Measurements from ENCODE around the gene SPSB1. TPM values are rescaled to one million over a fixed set of nuclear protein-coding genes. Genes with fewer than 3 reads are reported as not detected.

The SPSB1 gene
- total and polyA plus RNA-seq, 2 experiments from 2014 or later, result 2.4 to 6.8 TPM

GRCh38 chr1:9296850-9297249, 4.2 kb downstream of the SPSB1 start (continued):
- TF ChIP-seq ZNF114 (CRISPR knock-in tag; IDR thresholded peaks at IDR 0.05) (no peak), ETS1 (IDR thresholded peaks at IDR 0.05) (no peak), ZNF331 (CRISPR knock-in tag; IDR thresholded peaks at IDR 0.05; ENCODE audit: low read depth) (no peak), STAT1 (IDR thresholded peaks at IDR 0.05; ENCODE audit: unreplicated experiment) (no peak), POLR2AphosphoS5 (IDR thresholded peaks at IDR 0.05; ENCODE audit: low read depth) (no peak)

DNA sequence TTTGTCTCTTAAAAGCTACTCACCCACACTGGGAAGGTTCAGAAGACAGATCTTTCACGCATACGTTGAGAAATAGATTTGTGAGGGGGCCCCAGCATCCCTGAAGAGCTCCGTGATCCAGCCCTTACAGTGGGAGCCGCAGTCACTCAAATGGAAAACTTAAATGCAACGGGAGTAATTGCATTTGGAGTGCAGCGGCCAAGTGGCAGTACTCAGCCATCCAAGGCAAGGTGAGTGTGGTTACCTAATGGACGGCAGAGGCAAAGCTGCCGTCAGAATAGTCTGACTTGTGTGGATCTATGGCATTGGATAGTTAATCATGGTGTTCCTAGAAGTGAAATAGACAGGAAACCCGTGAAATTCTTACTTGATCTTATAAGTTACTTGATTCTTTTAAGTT, 5.1 kb downstream of the SPSB1 start:
- no peak overlapping the region for H2AFZ ChIP-seq
- Mint-ChIP-seq H3K36me3 (ENCODE audit: low read depth) (no peaks in the 10 kb centered on the region; the same call in 2 of the 3 replicates), H3K27ac (no peak overlapping the region), H3K4me3 (no peak overlapping the region), H3K9me3 (no peaks in the 10 kb centered on the region), H3K27me3 (ENCODE audit: insufficient read depth, low read depth, poor library complexity) (peaks cover 6% of the 10 kb centered on the region), H3K4me1 (peaks cover 11% of the 10 kb centered on the region; the same call in 2 of the 3 replicates)
- ATAC-seq, result no peak
- TF ChIP-seq ZNF462 (CRISPR knock-in tag; IDR thresholded peaks at IDR 0.05) (no peak), NANOG (IDR thresholded peaks at IDR 0.05; ENCODE audit: borderline replicate concordance) (no peak), ZNF331 (CRISPR knock-in tag; IDR thresholded peaks at IDR 0.05; ENCODE audit: low read depth) (no peak), JUNB (IDR thresholded peaks at IDR 0.05; ENCODE audit: unreplicated experiment) (no peak)
- TF ChIP-seq, protein P1, sequence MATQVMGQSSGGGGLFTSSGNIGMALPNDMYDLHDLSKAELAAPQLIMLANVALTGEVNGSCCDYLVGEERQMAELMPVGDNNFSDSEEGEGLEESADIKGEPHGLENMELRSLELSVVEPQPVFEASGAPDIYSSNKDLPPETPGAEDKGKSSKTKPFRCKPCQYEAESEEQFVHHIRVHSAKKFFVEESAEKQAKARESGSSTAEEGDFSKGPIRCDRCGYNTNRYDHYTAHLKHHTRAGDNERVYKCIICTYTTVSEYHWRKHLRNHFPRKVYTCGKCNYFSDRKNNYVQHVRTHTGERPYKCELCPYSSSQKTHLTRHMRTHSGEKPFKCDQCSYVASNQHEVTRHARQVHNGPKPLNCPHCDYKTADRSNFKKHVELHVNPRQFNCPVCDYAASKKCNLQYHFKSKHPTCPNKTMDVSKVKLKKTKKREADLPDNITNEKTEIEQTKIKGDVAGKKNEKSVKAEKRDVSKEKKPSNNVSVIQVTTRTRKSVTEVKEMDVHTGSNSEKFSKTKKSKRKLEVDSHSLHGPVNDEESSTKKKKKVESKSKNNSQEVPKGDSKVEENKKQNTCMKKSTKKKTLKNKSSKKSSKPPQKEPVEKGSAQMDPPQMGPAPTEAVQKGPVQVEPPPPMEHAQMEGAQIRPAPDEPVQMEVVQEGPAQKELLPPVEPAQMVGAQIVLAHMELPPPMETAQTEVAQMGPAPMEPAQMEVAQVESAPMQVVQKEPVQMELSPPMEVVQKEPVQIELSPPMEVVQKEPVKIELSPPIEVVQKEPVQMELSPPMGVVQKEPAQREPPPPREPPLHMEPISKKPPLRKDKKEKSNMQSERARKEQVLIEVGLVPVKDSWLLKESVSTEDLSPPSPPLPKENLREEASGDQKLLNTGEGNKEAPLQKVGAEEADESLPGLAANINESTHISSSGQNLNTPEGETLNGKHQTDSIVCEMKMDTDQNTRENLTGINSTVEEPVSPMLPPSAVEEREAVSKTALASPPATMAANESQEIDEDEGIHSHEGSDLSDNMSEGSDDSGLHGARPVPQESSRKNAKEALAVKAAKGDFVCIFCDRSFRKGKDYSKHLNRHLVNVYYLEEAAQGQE (IDR thresholded peaks at IDR 0.05; ENCODE audit: unreplicated experiment), result no peak
- no peaks in the 10 kb centered on the region for H3K79me2 ChIP-seq (replicated peaks; ENCODE audit: insufficient read depth)
- no peak overlapping the region for H3K4me2 ChIP-seq
- H3K36me3 ChIP-seq (ENCODE audit: insufficient read depth), result no peaks in the 10 kb centered on the region
- H3F3A ChIP-seq (replicated peaks; ENCODE audit: low read depth), result no peaks in the 10 kb centered on the region
- no peak overlapping the region for H3K27ac ChIP-seq (ENCODE audit: low read depth)
- no peaks in the 10 kb centered on the region; the same call in 1 of the 2 replicates for H4K20me1 ChIP-seq (replicated peaks; ENCODE audit: insufficient read depth)
- H3K27me3 ChIP-seq (ENCODE audit: insufficient read depth), result peaks cover 14% of the 10 kb centered on the region
- H3K4me3 ChIP-seq, result no peak overlapping the region
- H3K4me1 ChIP-seq (ENCODE audit: insufficient read depth), result no peaks in the 10 kb centered on the region
- no peak for DNase-seq (ENCODE audit: low spot score)
- H3K9me2 ChIP-seq (ENCODE audit: insufficient read depth), result no peaks in the 10 kb centered on the region

Measured in GM23338 (cell line).